H1 (cell line): Measurements from ENCODE around the gene NELL2. TPM values are rescaled to one million over a fixed set of nuclear protein-coding genes. Genes with fewer than 3 reads are reported as not detected.

Experiments
- CTCF ChIA-PET: fragments of 300-600 bp; sonication (Branson Sonifier 250); formaldehyde crosslinking; loops from one replicate; lab custom pipeline; 2021; ENCODE audit not compliant: partially characterized antibody; lab: Charles Lee
- POLR2A ChIA-PET: fragments of 300-600 bp; sonication (Branson Sonifier 250); formaldehyde crosslinking; loops from one replicate; lab custom pipeline; 2021; ENCODE audit warnings: inconsistent platforms; ENCODE audit not compliant: partially characterized antibody; lab: Charles Lee
- DNase-seq, 2 experiments: peaks; one replicate each; pipeline versions ENCODE4 v3.0.0 to v3.0.0-alpha.2; 2010 to 2022; ENCODE audit warnings: low spot score in 2 of 2, low read depth in 1 of 2, mixed read lengths in 1 of 2
- FAIRE-seq: peaks from 2 replicates; lab custom pipeline; 2011; peaks lifted over from hg19 to GRCh38; lab: Jason Lieb, UNC
- H2AFZ ChIP-seq: 2 replicates; pipeline ENCODE4 v1.8.1; 2012; ENCODE audit warnings: low read length, inconsistent platforms
- H2AK5ac ChIP-seq: 2 replicates; pipeline ENCODE4 v1.6.1; 2013; ENCODE audit warnings: low read depth, low read length
- H2BK120ac ChIP-seq: replicated peaks from 2 replicates; pipeline ENCODE3; 2013; ENCODE audit warnings: low read depth, low read length, inconsistent platforms
- H2BK12ac ChIP-seq: 2 replicates; pipeline ENCODE4 v1.6.1; 2013; ENCODE audit warnings: low read depth, low read length
- H2BK15ac ChIP-seq: 2 replicates; pipeline ENCODE4 v1.6.1; 2013; ENCODE audit warnings: low read length
- H2BK20ac ChIP-seq: 2 replicates; pipeline ENCODE4 v1.6.1; 2013; ENCODE audit warnings: low read length
- H2BK5ac ChIP-seq: 2 replicates; pipeline ENCODE4 v1.6.1; 2013; ENCODE audit warnings: low read depth, low read length
- H3K14ac ChIP-seq: 2 replicates; pipeline ENCODE4 v1.6.1; 2013; ENCODE audit warnings: inconsistent platforms; ENCODE audit not compliant: insufficient read length
- H3K18ac ChIP-seq: 2 replicates; pipeline ENCODE4 v1.6.1; 2013; ENCODE audit warnings: low read length; ENCODE audit errors: extremely low read depth
- H3K23ac ChIP-seq: 2 replicates; pipeline ENCODE4 v1.6.1; 2013; ENCODE audit warnings: inconsistent platforms; ENCODE audit not compliant: insufficient read length
- H3K23me2 ChIP-seq: 2 replicates; pipeline ENCODE4 v1.6.1; 2013; ENCODE audit warnings: low read depth, low read length
- H3K27ac ChIP-seq: 2 replicates; pipeline ENCODE4 v1.6.1; 2011; ENCODE audit warnings: low read depth, low read length, inconsistent platforms
- H3K27me3 ChIP-seq, 4 experiments: replicated peaks in 1 of 4; 1 replicate in 1 of 4; 2 replicates in 3 of 4; pipeline versions ENCODE4 v1.6.1 to v1.8.1; 2011 to 2013; ENCODE audit warnings: low read length in 3 of 4, mild to moderate bottlenecking in 3 of 4, inconsistent platforms in 2 of 4, mixed read lengths in 2 of 4, moderate library complexity in 1 of 4; ENCODE audit not compliant: control insufficient read depth in 3 of 4, insufficient read depth in 3 of 4; ENCODE audit errors: extremely low read depth in 1 of 4
- H3K36me3 ChIP-seq, 4 experiments: 2 replicates each; pipeline versions ENCODE4 v1.6.1 to v1.8.1; 2011 to 2013; ENCODE audit warnings: mild to moderate bottlenecking in 4 of 4, low read length in 3 of 4, moderate library complexity in 2 of 4, control low read depth in 1 of 4, inconsistent platforms in 1 of 4; ENCODE audit not compliant: insufficient read depth in 4 of 4, control insufficient read depth in 2 of 4
- H3K4ac ChIP-seq: replicated peaks from 2 replicates; pipeline ENCODE3; 2013; ENCODE audit warnings: low read length, low read depth, mixed read lengths, inconsistent platforms; ENCODE audit not compliant: insufficient read length
- H3K4me1 ChIP-seq, 4 experiments: replicated peaks in 1 of 4; 1 replicate in 1 of 4; 2 replicates in 3 of 4; pipeline versions ENCODE4 v1.6.1 to v1.8.1; 2011 to 2013; ENCODE audit warnings: low read length in 3 of 4, inconsistent platforms in 2 of 4, mixed read lengths in 1 of 4; ENCODE audit not compliant: insufficient read depth in 4 of 4, control insufficient read depth in 3 of 4
- H3K4me2 ChIP-seq, 2 experiments: 2 replicates each; pipeline versions ENCODE4 v1.6.1 to v1.8.1; 2011 to 2013; ENCODE audit warnings: low read depth in 2 of 2, low read length in 2 of 2, control low read depth in 1 of 2, inconsistent platforms in 1 of 2, mild to moderate bottlenecking in 1 of 2; ENCODE audit not compliant: insufficient read depth in 1 of 2
- H3K4me3 ChIP-seq, 4 experiments: fragments of 200-600, 300-600 bp in 1 of 4; sonication (generic), shearing (Covaris generic), sonication (Bioruptor Twin) in 1 of 4; 2 replicates each; pipeline versions ENCODE4 v1.5.1 to v1.8.1; 2011 to 2016; ENCODE audit warnings: low read length in 4 of 4, low read depth in 3 of 4, control low read depth in 2 of 4, inconsistent platforms in 2 of 4, mild to moderate bottlenecking in 2 of 4, mixed read lengths in 1 of 4, moderate library complexity in 1 of 4; ENCODE audit not compliant: insufficient read depth in 2 of 4; ENCODE audit errors: extremely low read depth in 1 of 4
- H3K56ac ChIP-seq: replicated peaks from 2 replicates; pipeline ENCODE3; 2013; ENCODE audit warnings: low read depth, mild to moderate bottlenecking, mixed read lengths, low read length, inconsistent platforms; ENCODE audit not compliant: insufficient read length
- H3K79me1 ChIP-seq: 2 replicates; pipeline ENCODE4 v1.6.1; 2013; ENCODE audit warnings: low read depth, low read length, control low read depth
- H3K79me2 ChIP-seq, 2 experiments: 2 replicates each; pipeline versions ENCODE4 v1.6.1 to v1.8.1; 2012 to 2013; ENCODE audit warnings: low read length in 2 of 2, mild to moderate bottlenecking in 2 of 2, inconsistent platforms in 1 of 2; ENCODE audit not compliant: insufficient read depth in 2 of 2, control insufficient read depth in 1 of 2
- H3K9ac ChIP-seq, 4 experiments: replicated peaks in 1 of 4; 1 replicate in 1 of 4; 2 replicates in 3 of 4; pipeline versions ENCODE4 v1.6.1 to v1.8.1; 2011 to 2013; ENCODE audit warnings: low read depth in 3 of 4, low read length in 3 of 4, control low read depth in 2 of 4, mild to moderate bottlenecking in 2 of 4, moderate library complexity in 2 of 4, inconsistent platforms in 1 of 4; ENCODE audit errors: extremely low read depth in 1 of 4
- H3K9me3 ChIP-seq, 2 experiments: 2 replicates each; pipeline versions ENCODE4 v1.6.1 to v1.8.1; 2012 to 2013; ENCODE audit warnings: mild to moderate bottlenecking in 2 of 2, moderate library complexity in 2 of 2, control low read depth in 1 of 2, inconsistent platforms in 1 of 2, low read depth in 1 of 2, low read length in 1 of 2, mixed read lengths in 1 of 2; ENCODE audit not compliant: insufficient read depth in 2 of 2
- H4K20me1 ChIP-seq, 2 experiments: replicated peaks in 1 of 2; 2 replicates each; pipeline versions ENCODE3 to v1.8.1; 2011 to 2013; ENCODE audit warnings: inconsistent platforms in 2 of 2, low read length in 2 of 2, mild to moderate bottlenecking in 1 of 2; ENCODE audit not compliant: insufficient read depth in 2 of 2, control insufficient read depth in 1 of 2
- H4K5ac ChIP-seq: 2 replicates; pipeline ENCODE4 v1.6.1; 2013; ENCODE audit warnings: low read length, low read depth, mixed read lengths, inconsistent platforms; ENCODE audit not compliant: insufficient read length
- H4K8ac ChIP-seq: 2 replicates; pipeline ENCODE4 v1.8.0; 2013; ENCODE audit warnings: mild to moderate bottlenecking, moderate library complexity, low read length, inconsistent platforms; ENCODE audit not compliant: insufficient read depth; ENCODE audit errors: extremely low read depth
- H4K91ac ChIP-seq: replicated peaks from 2 replicates; pipeline ENCODE3; 2013; ENCODE audit warnings: low read length, mixed read lengths, inconsistent platforms; ENCODE audit not compliant: insufficient read length
- E2F6 ChIP-seq: IDR thresholded peaks from 2 replicates; pipeline ENCODE4 v1.6.1; 2012; ENCODE audit warnings: inconsistent platforms
- EP300 ChIP-seq, 2 experiments: IDR thresholded peaks; 1 replicate in 1 of 2; 2 replicates in 1 of 2; pipeline ENCODE4 v1.6.1; 2011 to 2012; ENCODE audit warnings: low read depth in 2 of 2, low read length in 2 of 2, mild to moderate bottlenecking in 2 of 2, borderline replicate concordance in 1 of 2, inconsistent platforms in 1 of 2, moderate library complexity in 1 of 2
- MAX ChIP-seq: IDR thresholded peaks from 2 replicates; pipeline ENCODE4 v1.6.1; 2012; ENCODE audit warnings: inconsistent platforms
- TAF1 ChIP-seq: IDR thresholded peaks from 2 replicates; pipeline ENCODE4 v1.6.1; 2011; ENCODE audit warnings: mild to moderate bottlenecking, low read depth, low read length
- WGBS, 2 experiments: shearing (Covaris generic) in 1 of 2; methylation state at CpG; one replicate each; pipeline versions ENCODE4 v1.1.6 to v1.1.7; 2013 to 2015; ENCODE audit warnings: low lambda C conversion rate in 2 of 2, mixed read lengths in 2 of 2, inconsistent platforms in 1 of 2, low coverage in 1 of 2, missing lambda C conversion rate in 1 of 2; ENCODE audit not compliant: insufficient replicate concordance in 2 of 2, insufficient coverage in 1 of 2, insufficient read length in 1 of 2; ENCODE audit errors: extremely low coverage in 1 of 2, missing lambda C conversion rate in 1 of 2; 5-methylcytosine and 5-hydroxymethylcytosine counted together
- polyA plus RNA-seq, 7 experiments: library from polyadenylated mRNA; depleted of rRNA in 3 of 7; stranded (reverse) in 5 of 7; unstranded in 2 of 7; fragments of >200 nt in 5 of 7; fragments of 200-250 nt in 2 of 7; gene quantifications; 1 replicate in 5 of 7; 2 replicates in 1 of 7; 4 replicates in 1 of 7; pipeline versions ENCODE4 v1.2.1 to v1.2.3, GENCODE V29; 2011 to 2013; ENCODE audit warnings: missing spikeins in 2 of 7, mixed read lengths in 2 of 7
- total RNA-seq: library from RNA; stranded (reverse); fragmentation: NEBNext Ultra II Directional; extraction: Animal tissue kit (Norgen Biotek cat#: 25700); gene quantifications from 2 replicates; pipeline ENCODE4 v1.2.1, GENCODE V29; 2021

The NELL2 gene
- total and polyA plus RNA-seq, 2 of the 8 experiments (the other 6 are each of a cell fraction or from before 2014, with no cell fraction given), result 54.2 to 56.8 TPM

GRCh38 chr12:44848703-44849085, 27.4 kb downstream of the NELL2 start:
- no peak overlapping the region for H4K8ac ChIP-seq
- no peak overlapping the region for H2BK15ac ChIP-seq
- H3K4me1 ChIP-seq, result peaks cover 0 to 2% (median under 1%) of the 10 kb centered on the region in 4 experiments; a peak in 3 of 7 replicates
- DNase-seq, result no peak
- CTCF ChIA-PET, result interaction anchor here (0.7 kb wide), 1 partner anchor 778 kb away, joined by 3 read pairs; no protein-coding TSS in a partner anchor
- H3K14ac ChIP-seq, result no peak overlapping the region
- no peak overlapping the region for H4K5ac ChIP-seq
- no peak overlapping the region for H3K56ac ChIP-seq
- H2BK12ac ChIP-seq, result no peak overlapping the region
- H3K18ac ChIP-seq, result no peak overlapping the region
- no peak overlapping the region for H3K27ac ChIP-seq
- no peak overlapping the region for H3K4me2 ChIP-seq
- no peak overlapping the region for H2BK20ac ChIP-seq
- H3K9ac ChIP-seq, result no peak overlapping the region
- no peaks in the 10 kb centered on the region for H3K36me3 ChIP-seq
- no peaks in the 10 kb centered on the region for H3K23me2 ChIP-seq
- H4K91ac ChIP-seq, result no peak overlapping the region
- no peak overlapping the region for H2AK5ac ChIP-seq
- TF ChIP-seq E2F6, result no peak
- no peak for TF ChIP-seq TAF1
- TF ChIP-seq EP300 (IDR thresholded peaks at IDR 0.05; ENCODE audit: borderline replicate concordance in 1 of 2, low read depth in 2 of 2, low read length in 2 of 2), result no peak
- TF ChIP-seq MAX, result no peak
- TF ChIP-seq, all 59 proteins: peak for 0
- FAIRE-seq, result no peak
- Histone ChIP-seq H3K79me1 (peaks cover 3% of the 10 kb centered on the region; the same call in 1 of the 2 replicates), H3K79me2 (peaks cover under 1 to 15% of the 10 kb centered on the region in 2 experiments; a peak in 3 of 4 replicates), H3K9me3 (no peaks in the 10 kb centered on the region), H3K27me3 (no peaks in the 10 kb centered on the region), H3K4ac (no peak overlapping the region), H4K20me1 (peaks cover 0 to 6% of the 10 kb centered on the region in 2 experiments), H2BK5ac (no peak overlapping the region), H3K23ac (no peak overlapping the region), H2BK120ac (no peak overlapping the region), H2AFZ (no peak overlapping the region), H3K4me3 (no peak overlapping the region)
- WGBS, 2 experiments, result 68% methylated on average over 2 of the region's 2 CpGs; no CpG with 5 or more reads in 1 of the 2 experiments
- POLR2A ChIA-PET, result no interaction called here
